Spleen (tissue), 11 donors: ENCODE measurements around the gene FASTKD3. TPM values are rescaled to one million over a fixed set of nuclear protein-coding genes. Genes with fewer than 3 reads are reported as not detected.

Experiments used
- DNase-seq: peaks from one replicate; pipeline ENCODE4 v3.0.0-alpha.2; 2020
- H3K27ac ChIP-seq, 8 donors: fragments of 200-600 bp; sonication (generic) in 7 of 8; 1 replicate in 4 of 8; 2 replicates in 4 of 8; pipeline versions ENCODE4 v1.5.0 to v1.8.0; 2016 to 2021; ENCODE audit warnings: inconsistent platforms in 4 of 8, mild to moderate bottlenecking in 4 of 8, moderate library complexity in 1 of 8
- H3K27me3 ChIP-seq, 7 donors: fragments of 200-600 bp; sonication (generic) in 6 of 7; replicated peaks in 1 of 7; 1 replicate in 4 of 7; 2 replicates in 3 of 7; pipeline versions ENCODE4 v1.5.0 to v1.8.0; 2016 to 2021; ENCODE audit warnings: inconsistent platforms in 3 of 7, mild to moderate bottlenecking in 1 of 7
- H3K36me3 ChIP-seq, 6 donors: fragments of 200-600 bp; sonication (generic) in 5 of 6; 1 replicate in 4 of 6; 2 replicates in 2 of 6; pipeline versions ENCODE4 v1.5.0 to v1.8.0; 2016 to 2021; ENCODE audit warnings: inconsistent platforms in 2 of 6
- H3K4me1 ChIP-seq, 6 donors: fragments of 200-600 bp; sonication (generic) in 5 of 6; 1 replicate in 3 of 6; 2 replicates in 3 of 6; pipeline versions ENCODE4 v1.5.0 to v1.8.0; 2016 to 2021; ENCODE audit warnings: inconsistent platforms in 3 of 6
- H3K4me3 ChIP-seq, 8 donors: fragments of 200-600 bp; sonication (generic) in 7 of 8; 1 replicate in 4 of 8; 2 replicates in 4 of 8; pipeline versions ENCODE4 v1.5.0 to v1.8.0; 2016 to 2021; ENCODE audit warnings: inconsistent platforms in 4 of 8, mild to moderate bottlenecking in 4 of 8, moderate library complexity in 2 of 8
- H3K9me3 ChIP-seq, 8 donors: fragments of 200-600 bp; sonication (generic) in 7 of 8; 1 replicate in 4 of 8; 2 replicates in 4 of 8; pipeline versions ENCODE4 v1.5.0 to v1.8.0; 2016 to 2021; ENCODE audit warnings: inconsistent platforms in 4 of 8
- POLR2A ChIP-seq, 3 donors: fragments of 450-650 bp; IDR thresholded peaks; one replicate each; pipeline ENCODE4 v1.5.1; 2017; ENCODE audit warnings: antibody characterized with exemption in 3 of 3, mild to moderate bottlenecking in 1 of 3
- POLR2AphosphoS5 ChIP-seq, 3 donors: sonication (generic); formaldehyde crosslinking; IDR thresholded peaks; one replicate each; pipeline ENCODE4 v1.5.1; 2017; ENCODE audit warnings: antibody characterized with exemption in 3 of 3
- WGBS, 5 donors: extraction: QIAGEN DNeasy Blood & Tissue Kit in 3 of 5; methylation state at CpG; one replicate each; pipeline versions ENCODE4 v1.1.5 to v1.1.7; 2013 to 2018; 5-methylcytosine and 5-hydroxymethylcytosine counted together
- intact Hi-C: fragments of 100-400 bp; cut with DNase I; formaldehyde crosslinking; loops from one replicate; pipeline ENCODE4 v1.15.0; 2023; ENCODE audit warnings: low total_unique reads
- polyA plus RNA-seq, 3 donors: library from polyadenylated mRNA; stranded (reverse); fragments of 200-250 nt; gene quantifications; one replicate each; pipeline ENCODE4 v1.2.1, GENCODE V29; 2013
- total RNA-seq, 7 donors: library from RNA; depleted of rRNA in 3 of 7; stranded (reverse); fragments of >200 nt in 3 of 7; fragmentation: NEBNext Ultra II Directional in 4 of 7; extraction: Animal tissue kit (Norgen Biotek cat#: 25700) in 4 of 7; gene quantifications; one replicate each; pipeline versions ENCODE4 v1.1.0 to v1.2.1, GENCODE V29; 2016 to 2021
- TF ChIP-seq, protein P1 (sequence below), 11 experiments: fragments of 200-600 bp in 7 of 11; fragments of 450-650 bp in 4 of 11; sonication (generic) in 4 of 11; IDR thresholded peaks in 8 of 11; conservative IDR thresholded peaks in 3 of 11; 1 replicate in 7 of 11; 2 replicates in 4 of 11; pipeline versions ENCODE4 v1.4.0 to v1.8.0; 2016 to 2021; ENCODE audit warnings: antibody characterized with exemption in 11 of 11, inconsistent platforms in 4 of 11, mild to moderate bottlenecking in 1 of 11
- donor health status: healthy with polysubstance abuse.
- donor health status: DM: no; HTN: no; CAD: no; lungs with moderate emphysema.
- donor health status: DM: no; HTN: no; CAD: no.
- donor health status: Bipolar disorder and iron deficiency.
- donor health status: healthy.
- donor health status: DM: no; HTN: no; CAD: no.
- donor health status: DM: yes; HTN: yes; CAD: no.

Gene FASTKD3
- total and polyA plus RNA-seq, 10 donors: 8.6 to 19.1 (median 13.7) TPM

DNA sequence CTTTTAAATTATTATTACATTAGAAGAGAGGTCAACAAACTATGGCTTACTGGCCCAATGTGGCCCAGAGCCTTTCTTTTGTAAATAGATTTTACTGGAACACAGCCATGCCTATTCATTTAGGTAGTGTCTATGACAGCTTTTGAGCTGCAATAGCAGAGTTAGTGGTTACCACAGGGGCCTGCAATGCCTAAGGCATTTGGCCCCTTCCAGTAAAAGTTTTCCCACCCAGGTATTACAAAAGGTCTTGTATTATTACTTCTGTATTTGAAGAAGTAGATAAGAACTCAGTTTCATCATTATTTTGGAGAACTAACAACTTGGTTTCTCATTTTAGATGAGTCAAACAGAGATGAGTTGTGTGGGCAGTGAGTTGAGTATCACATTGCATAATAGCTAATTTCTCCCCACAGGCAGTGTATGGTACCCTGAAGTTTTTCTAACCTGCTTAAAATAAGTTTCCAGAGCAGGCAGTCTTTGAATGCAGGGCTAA lies 9.6 kb upstream of the FASTKD3 start:
- Histone ChIP-seq H3K27ac (peak overlapping the region in 4 of 8 donors; percentile 74 to 80 (median 76)), H3K4me1 (peaks cover 0 to 63% (median 15%) of the 10 kb centered on the region in 6 donors), H3K9me3 (no peaks in the 10 kb centered on the region), H3K36me3 (peaks cover 2 to 100% (median 65%) of the 10 kb centered on the region in 6 donors), H3K27me3 (no peaks in the 10 kb centered on the region), H3K4me3 (no peak overlapping the region)
- no peak for DNase-seq
- intact Hi-C loops: no loop called here
- no peak for TF ChIP-seq POLR2AphosphoS5 (IDR thresholded peaks at IDR 0.05)
- TF ChIP-seq, protein P1, sequence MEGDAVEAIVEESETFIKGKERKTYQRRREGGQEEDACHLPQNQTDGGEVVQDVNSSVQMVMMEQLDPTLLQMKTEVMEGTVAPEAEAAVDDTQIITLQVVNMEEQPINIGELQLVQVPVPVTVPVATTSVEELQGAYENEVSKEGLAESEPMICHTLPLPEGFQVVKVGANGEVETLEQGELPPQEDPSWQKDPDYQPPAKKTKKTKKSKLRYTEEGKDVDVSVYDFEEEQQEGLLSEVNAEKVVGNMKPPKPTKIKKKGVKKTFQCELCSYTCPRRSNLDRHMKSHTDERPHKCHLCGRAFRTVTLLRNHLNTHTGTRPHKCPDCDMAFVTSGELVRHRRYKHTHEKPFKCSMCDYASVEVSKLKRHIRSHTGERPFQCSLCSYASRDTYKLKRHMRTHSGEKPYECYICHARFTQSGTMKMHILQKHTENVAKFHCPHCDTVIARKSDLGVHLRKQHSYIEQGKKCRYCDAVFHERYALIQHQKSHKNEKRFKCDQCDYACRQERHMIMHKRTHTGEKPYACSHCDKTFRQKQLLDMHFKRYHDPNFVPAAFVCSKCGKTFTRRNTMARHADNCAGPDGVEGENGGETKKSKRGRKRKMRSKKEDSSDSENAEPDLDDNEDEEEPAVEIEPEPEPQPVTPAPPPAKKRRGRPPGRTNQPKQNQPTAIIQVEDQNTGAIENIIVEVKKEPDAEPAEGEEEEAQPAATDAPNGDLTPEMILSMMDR (IDR thresholded peaks at IDR 0.05 in 8 of 11, conservative IDR thresholded peaks at IDR 0.05 in 3 of 11): no peak
- TF ChIP-seq POLR2A (IDR thresholded peaks at IDR 0.05): no peak

DNA sequence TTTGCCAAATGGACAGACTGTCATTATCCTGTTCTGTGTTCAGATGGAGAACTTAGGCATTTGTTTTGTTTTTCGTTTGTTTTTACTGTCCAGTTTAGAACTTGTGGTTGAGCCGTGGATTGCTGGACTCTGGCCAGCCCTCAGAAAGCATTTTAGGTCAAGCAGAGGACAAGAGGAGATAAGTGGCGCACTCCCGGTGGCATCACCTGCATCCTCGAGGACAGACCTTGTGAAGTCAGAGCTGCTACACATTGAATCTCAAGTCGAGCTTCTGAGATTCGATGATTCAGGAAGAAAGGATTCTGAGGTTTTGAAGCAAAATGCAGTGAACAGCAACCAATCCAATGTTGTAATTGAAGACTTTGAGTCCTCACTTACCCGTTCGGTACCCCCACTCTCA lies 9.0 kb upstream of the FASTKD3 start:
- no peak for TF ChIP-seq POLR2AphosphoS5 (IDR thresholded peaks at IDR 0.05)
- TF ChIP-seq POLR2A (IDR thresholded peaks at IDR 0.05): no peak
- TF ChIP-seq, protein P1 (IDR thresholded peaks at IDR 0.05 in 8 of 11, conservative IDR thresholded peaks at IDR 0.05 in 3 of 11): no peak
- intact Hi-C loops: no loop called here

DNA sequence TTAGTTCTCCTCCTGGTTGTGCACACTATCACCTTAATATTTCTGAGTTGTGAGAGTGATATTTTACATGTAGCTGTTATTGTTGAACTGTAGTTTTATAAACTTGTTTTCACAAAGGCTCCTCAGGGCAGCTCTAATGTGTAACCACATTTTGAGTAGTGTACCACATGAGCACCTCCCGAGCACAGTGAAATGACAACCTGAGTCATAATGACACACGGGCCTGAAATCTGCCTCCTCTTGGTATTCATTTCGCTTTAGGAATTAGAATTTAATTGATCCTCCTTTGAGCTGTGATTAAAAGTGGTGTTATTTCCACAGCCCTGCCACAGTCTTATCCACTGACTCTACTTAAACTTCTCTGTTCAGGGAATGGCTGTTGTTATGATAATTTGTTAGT lies 8.0 kb upstream of the FASTKD3 start:
- TF ChIP-seq POLR2A (IDR thresholded peaks at IDR 0.05): no peak
- no peak for TF ChIP-seq POLR2AphosphoS5 (IDR thresholded peaks at IDR 0.05)
- TF ChIP-seq, protein P1 (IDR thresholded peaks at IDR 0.05 in 8 of 11, conservative IDR thresholded peaks at IDR 0.05 in 3 of 11): no peak
- Histone ChIP-seq H3K27ac (peak overlapping the region in 1 of 8 donors; percentile 80), H3K4me3 (no peak overlapping the region), H3K9me3 (no peaks in the 10 kb centered on the region), H3K4me1 (peaks cover 0 to 72% (median 22%) of the 10 kb centered on the region in 6 donors), H3K27me3 (no peaks in the 10 kb centered on the region), H3K36me3 (peaks cover 2 to 92% (median 50%) of the 10 kb centered on the region in 6 donors)
- 63 to 85% (median 71%) methylated on average over 3 of the region's 3 CpGs for WGBS, 5 donors
- DNase-seq: no peak
- intact Hi-C loops: no loop called here

More for the DNA sequence above, 9.0 kb upstream of the FASTKD3 start:
- H3K36me3 ChIP-seq: peaks cover 2 to 100% (median 60%) of the 10 kb centered on the region in 6 donors
- H3K9me3 ChIP-seq: no peaks in the 10 kb centered on the region
- peak overlapping the region in 4 of 8 donors; percentile 74 to 80 (median 76) for H3K27ac ChIP-seq
- no peak for DNase-seq
- H3K27me3 ChIP-seq: no peaks in the 10 kb centered on the region
- WGBS, 5 donors: 67 to 88% (median 76%) methylated on average over 9 of the region's 9 CpGs
- no peak overlapping the region for H3K4me3 ChIP-seq
- peaks cover 0 to 69% (median 16%) of the 10 kb centered on the region in 6 donors for H3K4me1 ChIP-seq

- intact Hi-C loops: no loop called here
- Histone ChIP-seq H3K4me3 (no peak overlapping the region), H3K27ac (no peak overlapping the region), H3K9me3 (no peaks in the 10 kb centered on the region), H3K4me1 (peaks cover 12 to 76% (median 39%) of the 10 kb centered on the region in 6 donors), H3K27me3 (no peaks in the 10 kb centered on the region), H3K36me3 (peaks cover 2 to 80% (median 43%) of the 10 kb centered on the region in 6 donors)
- no peak for TF ChIP-seq POLR2A (IDR thresholded peaks at IDR 0.05)
- 92 to 96% (median 94%) methylated on average over 4 of the region's 4 CpGs for WGBS, 5 donors
- DNase-seq: no peak
These were observed 6.3 kb upstream of the FASTKD3 start for GRCh38 chr5:7875151-7875550.
